GM23338 (cell line): Measurements from ENCODE around the gene MPV17. TPM values are rescaled to one million over a fixed set of nuclear protein-coding genes. Genes with fewer than 3 reads are reported as not detected.

ENCODE experiments used
- ATAC-seq: fragments of 200-7000 bp; cut with Tn5 transposase; 3 replicates; pipeline ENCODE4 v1.9.1; 2020
- DNase-seq: peaks from one replicate; pipeline ENCODE4 v3.0.0-alpha.2; 2015; ENCODE audit warnings: low spot score
- H2AFZ ChIP-seq: fragments of 200-600 bp; sonication (generic); 2 replicates; pipeline ENCODE4 v1.8.0; 2016; ENCODE audit warnings: antibody characterized with exemption, mild to moderate bottlenecking, moderate library complexity
- H3F3A ChIP-seq: fragments of 200-600 bp; sonication (generic); replicated peaks from 2 replicates; pipeline ENCODE4 v1.8.0; 2017; ENCODE audit warnings: antibody characterized with exemption, mixed run types, low read depth
- H3K27ac ChIP-seq: fragments of 200-600 bp; sonication (generic); 2 replicates; pipeline ENCODE4 v1.6.1; 2016; ENCODE audit warnings: low read depth
- H3K27me3 ChIP-seq: fragments of 200-600 bp; sonication (generic); 2 replicates; pipeline ENCODE4 v1.8.0; 2016; ENCODE audit warnings: mild to moderate bottlenecking, mixed run types, moderate library complexity; ENCODE audit not compliant: insufficient read depth
- H3K36me3 ChIP-seq: fragments of 200-600 bp; sonication (generic); 2 replicates; pipeline ENCODE4 v1.8.0; 2016; ENCODE audit warnings: mild to moderate bottlenecking; ENCODE audit not compliant: insufficient read depth
- H3K4me1 ChIP-seq: fragments of 200-600 bp; sonication (generic); 2 replicates; pipeline ENCODE4 v1.8.0; 2016; ENCODE audit warnings: mild to moderate bottlenecking, moderate library complexity; ENCODE audit not compliant: insufficient read depth
- H3K4me2 ChIP-seq: fragments of 200-600 bp; sonication (generic); 2 replicates; pipeline ENCODE4 v1.7.1; 2017; ENCODE audit warnings: mixed run types
- H3K4me3 ChIP-seq: fragments of 200-600 bp; sonication (generic); 2 replicates; pipeline ENCODE4 v1.6.1; 2016; ENCODE audit warnings: mixed run types
- H3K79me2 ChIP-seq: fragments of 200-600 bp; sonication (generic); replicated peaks from 2 replicates; pipeline ENCODE4 v1.8.0; 2017; ENCODE audit warnings: mild to moderate bottlenecking; ENCODE audit not compliant: insufficient read depth
- H3K9me2 ChIP-seq: fragments of 200-600 bp; sonication (generic); 2 replicates; pipeline ENCODE4 v1.8.0; 2017; ENCODE audit not compliant: insufficient read depth
- H4K20me1 ChIP-seq: fragments of 200-600 bp; sonication (generic); replicated peaks from 2 replicates; pipeline ENCODE4 v1.8.0; 2017; ENCODE audit warnings: mild to moderate bottlenecking; ENCODE audit not compliant: insufficient read depth
- H3K27ac Mint-ChIP-seq: 2 replicates; pipeline ENCODE4 v1.8.0; 2020; ENCODE audit warnings: inconsistent platforms, mild to moderate bottlenecking, moderate library complexity, mixed read lengths
- H3K27me3 Mint-ChIP-seq: 3 replicates; pipeline ENCODE4 v1.8.0; 2022; ENCODE audit warnings: low read depth, mild to moderate bottlenecking, moderate library complexity, mixed read lengths, inconsistent platforms; ENCODE audit not compliant: insufficient read depth, poor library complexity
- H3K36me3 Mint-ChIP-seq: 3 replicates; pipeline ENCODE4 v1.8.0; 2021; ENCODE audit warnings: low read depth, mild to moderate bottlenecking, inconsistent platforms, moderate library complexity, mixed read lengths
- H3K4me1 Mint-ChIP-seq: 3 replicates; pipeline ENCODE4 v1.8.0; 2020; ENCODE audit warnings: mild to moderate bottlenecking, inconsistent platforms, mixed read lengths
- H3K4me3 Mint-ChIP-seq: 3 replicates; pipeline ENCODE4 v1.8.0; 2021; ENCODE audit warnings: moderate library complexity, mild to moderate bottlenecking, inconsistent platforms, mixed read lengths
- H3K9me3 Mint-ChIP-seq: 3 replicates; pipeline ENCODE4 v1.8.0; 2020; ENCODE audit warnings: moderate library complexity, mild to moderate bottlenecking, inconsistent platforms, mixed read lengths
- CREB1 ChIP-seq: fragments of 250-450 bp; sonication (Bioruptor Pico); IDR thresholded peaks from 2 replicates; pipeline ENCODE4 v1.5.0; 2020; ENCODE audit warnings: low read depth, mild to moderate bottlenecking, moderate library complexity
- CTCF ChIP-seq, 2 experiments: fragments of 200-600 bp in 1 of 2; sonication (generic) in 1 of 2; conservative IDR thresholded peaks; 2 replicates each; pipeline versions ENCODE4 v1.5.1 to v1.6.1; 2016 to 2017; ENCODE audit warnings: antibody characterized with exemption in 2 of 2, low read depth in 2 of 2, mild to moderate bottlenecking in 2 of 2, moderate library complexity in 1 of 2
- EZH2phosphoT487 ChIP-seq: fragments of 200-600 bp; sonication (generic); IDR thresholded peaks from one replicate; pipeline ENCODE4 v1.8.1; 2018; ENCODE audit warnings: antibody characterized with exemption; ENCODE audit not compliant: unreplicated experiment
- JUNB ChIP-seq: IDR thresholded peaks from one replicate; pipeline ENCODE4 v1.6.1; 2016; ENCODE audit warnings: antibody characterized with exemption; ENCODE audit not compliant: unreplicated experiment
- NANOG ChIP-seq: IDR thresholded peaks from 2 replicates; pipeline ENCODE4 v1.6.1; 2016; ENCODE audit warnings: antibody characterized with exemption, borderline replicate concordance
- STAT1 ChIP-seq: IDR thresholded peaks from one replicate; pipeline ENCODE4 v1.6.1; 2016; ENCODE audit warnings: antibody characterized with exemption; ENCODE audit not compliant: unreplicated experiment
- ZNF331 ChIP-seq: fragments of 250-450 bp; sonication (Bioruptor Pico); IDR thresholded peaks from 2 replicates; pipeline ENCODE4 v1.5.0; 2020; ENCODE audit warnings: low read depth, mild to moderate bottlenecking, moderate library complexity
- polyA plus RNA-seq: library from polyadenylated mRNA; unstranded; fragments of >200 nt; fragmentation: Nextera tagmentation; extraction: Ambion mirVana; gene quantifications from 2 replicates; pipeline ENCODE4 v1.2.1, GENCODE V29; 2016
- total RNA-seq: library from RNA; depleted of rRNA; stranded (reverse); fragments of >200 nt; shearing (Covaris generic); gene quantifications from 2 replicates; pipeline ENCODE4 v1.2.3, GENCODE V29; 2014
- TF ChIP-seq, protein P1 (sequence below): IDR thresholded peaks from one replicate; pipeline ENCODE4 v1.6.1; 2018; ENCODE audit warnings: antibody characterized with exemption; ENCODE audit not compliant: unreplicated experiment
- TF ChIP-seq, protein P2 (sequence below): fragments of 250-450 bp; sonication (Bioruptor Pico); IDR thresholded peaks from 2 replicates; pipeline ENCODE4 v1.5.0; 2020; ENCODE audit warnings: mild to moderate bottlenecking, moderate library complexity
- TF ChIP-seq, protein P3 (sequence below): IDR thresholded peaks from 2 replicates; pipeline ENCODE4 v1.6.1; 2016; ENCODE audit warnings: antibody characterized with exemption

Gene MPV17
- total and polyA plus RNA-seq, 2 experiments from 2014 or later: 52.5 to 94.2 TPM

- H4K20me1 ChIP-seq: no peaks in the 10 kb centered on the region
- no peaks in the 10 kb centered on the region for H3K27me3 ChIP-seq
- no peaks in the 10 kb centered on the region; the same call in 1 of the 2 replicates for H3K4me1 ChIP-seq
- no peak overlapping the region for H3K4me2 ChIP-seq
- ATAC-seq (no peak), DNase-seq (no peak)
- peaks cover 5% of the 10 kb centered on the region; the same call in 1 of the 2 replicates for H3F3A ChIP-seq
- Mint-ChIP-seq H3K27me3 (peaks cover 3% of the 10 kb centered on the region), H3K9me3 (no peaks in the 10 kb centered on the region), H3K27ac (no peak overlapping the region), H3K4me3 (no peak overlapping the region), H3K36me3 (no peaks in the 10 kb centered on the region), H3K4me1 (peaks cover 4% of the 10 kb centered on the region; the same call in 2 of the 3 replicates)
- TF ChIP-seq CTCF (conservative IDR thresholded peaks at IDR 0.05; ENCODE audit: low read depth in 2 of 2) (no peak), EZH2phosphoT487 (no peak), CREB1 (CRISPR knock-in tag) (no peak), STAT1 (no peak), JUNB (no peak), ZNF331 (no peak), NANOG (no peak)
- TF ChIP-seq, protein P1, sequence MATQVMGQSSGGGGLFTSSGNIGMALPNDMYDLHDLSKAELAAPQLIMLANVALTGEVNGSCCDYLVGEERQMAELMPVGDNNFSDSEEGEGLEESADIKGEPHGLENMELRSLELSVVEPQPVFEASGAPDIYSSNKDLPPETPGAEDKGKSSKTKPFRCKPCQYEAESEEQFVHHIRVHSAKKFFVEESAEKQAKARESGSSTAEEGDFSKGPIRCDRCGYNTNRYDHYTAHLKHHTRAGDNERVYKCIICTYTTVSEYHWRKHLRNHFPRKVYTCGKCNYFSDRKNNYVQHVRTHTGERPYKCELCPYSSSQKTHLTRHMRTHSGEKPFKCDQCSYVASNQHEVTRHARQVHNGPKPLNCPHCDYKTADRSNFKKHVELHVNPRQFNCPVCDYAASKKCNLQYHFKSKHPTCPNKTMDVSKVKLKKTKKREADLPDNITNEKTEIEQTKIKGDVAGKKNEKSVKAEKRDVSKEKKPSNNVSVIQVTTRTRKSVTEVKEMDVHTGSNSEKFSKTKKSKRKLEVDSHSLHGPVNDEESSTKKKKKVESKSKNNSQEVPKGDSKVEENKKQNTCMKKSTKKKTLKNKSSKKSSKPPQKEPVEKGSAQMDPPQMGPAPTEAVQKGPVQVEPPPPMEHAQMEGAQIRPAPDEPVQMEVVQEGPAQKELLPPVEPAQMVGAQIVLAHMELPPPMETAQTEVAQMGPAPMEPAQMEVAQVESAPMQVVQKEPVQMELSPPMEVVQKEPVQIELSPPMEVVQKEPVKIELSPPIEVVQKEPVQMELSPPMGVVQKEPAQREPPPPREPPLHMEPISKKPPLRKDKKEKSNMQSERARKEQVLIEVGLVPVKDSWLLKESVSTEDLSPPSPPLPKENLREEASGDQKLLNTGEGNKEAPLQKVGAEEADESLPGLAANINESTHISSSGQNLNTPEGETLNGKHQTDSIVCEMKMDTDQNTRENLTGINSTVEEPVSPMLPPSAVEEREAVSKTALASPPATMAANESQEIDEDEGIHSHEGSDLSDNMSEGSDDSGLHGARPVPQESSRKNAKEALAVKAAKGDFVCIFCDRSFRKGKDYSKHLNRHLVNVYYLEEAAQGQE: no peak
- TF ChIP-seq, protein P2, sequence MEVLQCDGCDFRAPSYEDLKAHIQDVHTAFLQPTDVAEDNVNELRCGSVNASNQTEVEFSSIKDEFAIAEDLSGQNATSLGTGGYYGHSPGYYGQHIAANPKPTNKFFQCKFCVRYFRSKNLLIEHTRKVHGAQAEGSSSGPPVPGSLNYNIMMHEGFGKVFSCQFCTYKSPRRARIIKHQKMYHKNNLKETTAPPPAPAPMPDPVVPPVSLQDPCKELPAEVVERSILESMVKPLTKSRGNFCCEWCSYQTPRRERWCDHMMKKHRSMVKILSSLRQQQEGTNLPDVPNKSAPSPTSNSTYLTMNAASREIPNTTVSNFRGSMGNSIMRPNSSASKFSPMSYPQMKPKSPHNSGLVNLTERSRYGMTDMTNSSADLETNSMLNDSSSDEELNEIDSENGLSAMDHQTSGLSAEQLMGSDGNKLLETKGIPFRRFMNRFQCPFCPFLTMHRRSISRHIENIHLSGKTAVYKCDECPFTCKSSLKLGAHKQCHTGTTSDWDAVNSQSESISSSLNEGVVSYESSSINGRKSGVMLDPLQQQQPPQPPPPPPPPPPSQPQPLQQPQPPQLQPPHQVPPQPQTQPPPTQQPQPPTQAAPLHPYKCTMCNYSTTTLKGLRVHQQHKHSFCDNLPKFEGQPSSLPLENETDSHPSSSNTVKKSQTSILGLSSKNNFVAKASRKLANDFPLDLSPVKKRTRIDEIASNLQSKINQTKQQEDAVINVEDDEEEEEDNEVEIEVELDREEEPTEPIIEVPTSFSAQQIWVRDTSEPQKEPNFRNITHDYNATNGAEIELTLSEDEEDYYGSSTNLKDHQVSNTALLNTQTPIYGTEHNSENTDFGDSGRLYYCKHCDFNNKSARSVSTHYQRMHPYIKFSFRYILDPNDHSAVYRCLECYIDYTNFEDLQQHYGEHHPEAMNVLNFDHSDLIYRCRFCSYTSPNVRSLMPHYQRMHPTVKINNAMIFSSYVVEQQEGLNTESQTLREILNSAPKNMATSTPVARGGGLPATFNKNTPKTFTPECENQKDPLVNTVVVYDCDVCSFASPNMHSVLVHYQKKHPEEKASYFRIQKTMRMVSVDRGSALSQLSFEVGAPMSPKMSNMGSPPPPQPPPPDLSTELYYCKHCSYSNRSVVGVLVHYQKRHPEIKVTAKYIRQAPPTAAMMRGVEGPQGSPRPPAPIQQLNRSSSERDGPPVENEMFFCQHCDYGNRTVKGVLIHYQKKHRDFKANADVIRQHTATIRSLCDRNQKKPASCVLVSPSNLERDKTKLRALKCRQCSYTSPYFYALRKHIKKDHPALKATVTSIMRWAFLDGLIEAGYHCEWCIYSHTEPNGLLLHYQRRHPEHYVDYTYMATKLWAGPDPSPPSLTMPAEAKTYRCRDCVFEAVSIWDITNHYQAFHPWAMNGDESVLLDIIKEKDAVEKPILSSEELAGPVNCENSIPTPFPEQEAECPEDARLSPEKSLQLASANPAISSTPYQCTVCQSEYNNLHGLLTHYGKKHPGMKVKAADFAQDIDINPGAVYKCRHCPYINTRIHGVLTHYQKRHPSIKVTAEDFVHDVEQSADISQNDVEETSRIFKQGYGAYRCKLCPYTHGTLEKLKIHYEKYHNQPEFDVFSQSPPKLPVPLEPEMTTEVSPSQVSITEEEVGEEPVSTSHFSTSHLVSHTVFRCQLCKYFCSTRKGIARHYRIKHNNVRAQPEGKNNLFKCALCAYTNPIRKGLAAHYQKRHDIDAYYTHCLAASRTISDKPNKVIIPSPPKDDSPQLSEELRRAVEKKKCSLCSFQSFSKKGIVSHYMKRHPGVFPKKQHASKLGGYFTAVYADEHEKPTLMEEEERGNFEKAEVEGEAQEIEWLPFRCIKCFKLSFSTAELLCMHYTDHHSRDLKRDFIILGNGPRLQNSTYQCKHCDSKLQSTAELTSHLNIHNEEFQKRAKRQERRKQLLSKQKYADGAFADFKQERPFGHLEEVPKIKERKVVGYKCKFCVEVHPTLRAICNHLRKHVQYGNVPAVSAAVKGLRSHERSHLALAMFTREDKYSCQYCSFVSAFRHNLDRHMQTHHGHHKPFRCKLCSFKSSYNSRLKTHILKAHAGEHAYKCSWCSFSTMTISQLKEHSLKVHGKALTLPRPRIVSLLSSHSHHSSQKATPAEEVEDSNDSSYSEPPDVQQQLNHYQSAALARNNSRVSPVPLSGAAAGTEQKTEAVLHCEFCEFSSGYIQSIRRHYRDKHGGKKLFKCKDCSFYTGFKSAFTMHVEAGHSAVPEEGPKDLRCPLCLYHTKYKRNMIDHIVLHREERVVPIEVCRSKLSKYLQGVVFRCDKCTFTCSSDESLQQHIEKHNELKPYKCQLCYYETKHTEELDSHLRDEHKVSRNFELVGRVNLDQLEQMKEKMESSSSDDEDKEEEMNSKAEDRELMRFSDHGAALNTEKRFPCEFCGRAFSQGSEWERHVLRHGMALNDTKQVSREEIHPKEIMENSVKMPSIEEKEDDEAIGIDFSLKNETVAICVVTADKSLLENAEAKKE (CRISPR knock-in tag): no peak
- TF ChIP-seq, protein P3, sequence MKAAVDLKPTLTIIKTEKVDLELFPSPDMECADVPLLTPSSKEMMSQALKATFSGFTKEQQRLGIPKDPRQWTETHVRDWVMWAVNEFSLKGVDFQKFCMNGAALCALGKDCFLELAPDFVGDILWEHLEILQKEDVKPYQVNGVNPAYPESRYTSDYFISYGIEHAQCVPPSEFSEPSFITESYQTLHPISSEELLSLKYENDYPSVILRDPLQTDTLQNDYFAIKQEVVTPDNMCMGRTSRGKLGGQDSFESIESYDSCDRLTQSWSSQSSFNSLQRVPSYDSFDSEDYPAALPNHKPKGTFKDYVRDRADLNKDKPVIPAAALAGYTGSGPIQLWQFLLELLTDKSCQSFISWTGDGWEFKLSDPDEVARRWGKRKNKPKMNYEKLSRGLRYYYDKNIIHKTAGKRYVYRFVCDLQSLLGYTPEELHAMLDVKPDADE: no peak
- no peaks in the 10 kb centered on the region for H3K9me2 ChIP-seq
- no peaks in the 10 kb centered on the region for H3K36me3 ChIP-seq
- H3K27ac ChIP-seq: no peak overlapping the region
- H2AFZ ChIP-seq: no peak overlapping the region
- no peaks in the 10 kb centered on the region for H3K79me2 ChIP-seq
- no peak overlapping the region for H3K4me3 ChIP-seq
These were observed 24.4 kb downstream of the MPV17 start for GRCh38 chr2:27298391-27299080.
